HAP-1 (cell line): ENCODE measurements around the gene TJP1.
"Not testable (repeated sequence)": the region's sequence is repeated elsewhere in the genome, so short reads cannot be mapped to it uniquely, and the experiment has no call there.

Source experiments
- DNase-seq, 2 experiments: peaks; one replicate each; pipeline ENCODE4 v3.0.0-alpha.2; 2016 to 2020; ENCODE audit warnings: low spot score in 2 of 2
- H3K27me3 ChIP-seq: fragments of 250-450 bp; sonication (Bioruptor Pico); 2 replicates; pipeline ENCODE4 v1.5.1; 2020; ENCODE audit warnings: low read depth, mild to moderate bottlenecking, moderate library complexity
- H3K36me3 ChIP-seq: fragments of 250-450 bp; sonication (Bioruptor Pico); replicated peaks from 2 replicates; pipeline ENCODE4 v1.5.1; 2020; ENCODE audit warnings: mild to moderate bottlenecking
- H3K4me1 ChIP-seq: fragments of 250-450 bp; sonication (Bioruptor Pico); 2 replicates; pipeline ENCODE4 v1.5.1; 2020; ENCODE audit warnings: mild to moderate bottlenecking
- H3K4me3 ChIP-seq: fragments of 250-450 bp; sonication (Bioruptor Pico); 2 replicates; pipeline ENCODE4 v1.5.1; 2020; ENCODE audit warnings: mild to moderate bottlenecking, moderate library complexity
- H3K9me3 ChIP-seq: fragments of 250-450 bp; sonication (Bioruptor Pico); 2 replicates; pipeline ENCODE4 v1.5.1; 2020; ENCODE audit warnings: mild to moderate bottlenecking, moderate library complexity
- in situ Hi-C: fragments of 300-500 bp; cut with MboI; formaldehyde crosslinking; loops from 3 replicates; pipeline ENCODE4 v1.14.3; 2020; ENCODE audit warnings: low sequenced_read_pairs, inconsistent platforms, mixed read lengths

Gene TJP1

DNA sequence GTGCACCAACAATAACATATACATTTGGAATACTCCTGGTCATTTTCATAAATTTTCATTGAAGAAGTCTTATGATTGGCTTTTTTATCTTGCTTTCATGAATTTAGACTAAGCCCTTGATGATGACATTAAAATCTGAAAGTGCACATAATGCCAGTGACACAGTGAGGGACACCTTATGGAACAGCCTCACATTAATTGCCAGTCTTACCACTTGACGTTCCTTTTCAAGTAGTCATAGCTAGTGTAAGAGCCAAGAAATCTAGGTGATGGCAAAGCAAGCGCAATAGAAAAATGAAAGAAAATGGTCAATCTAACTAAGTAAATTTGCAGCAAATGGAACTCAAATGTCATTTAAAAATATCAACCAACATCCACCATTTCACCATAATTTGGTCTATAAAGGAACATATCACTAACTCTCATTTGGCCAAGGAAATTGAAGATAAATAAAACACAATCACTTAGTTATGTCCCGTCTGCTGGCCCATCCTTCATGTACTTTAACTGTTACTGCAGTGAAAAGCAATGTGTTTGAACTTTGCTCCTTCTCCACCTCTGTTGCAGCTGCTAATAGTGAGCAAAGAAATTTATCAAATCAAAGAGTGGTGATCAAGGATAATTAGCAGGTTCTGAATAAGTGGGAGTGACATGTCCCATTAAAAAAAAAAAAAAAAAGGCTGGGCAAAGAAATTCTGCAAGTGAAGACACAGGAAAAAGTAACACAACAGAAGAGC, 110.0 kb downstream of the TJP1 start:
- Histone ChIP-seq H3K4me1 (no peaks in the 10 kb centered on the region), H3K36me3 (peaks cover 59% of the 10 kb centered on the region), H3K27me3 (no peaks in the 10 kb centered on the region), H3K4me3 (no peak overlapping the region), H3K9me3 (no peaks in the 10 kb centered on the region)
- in situ Hi-C loops, result no loop called here
- DNase-seq, result no peak

DNA sequence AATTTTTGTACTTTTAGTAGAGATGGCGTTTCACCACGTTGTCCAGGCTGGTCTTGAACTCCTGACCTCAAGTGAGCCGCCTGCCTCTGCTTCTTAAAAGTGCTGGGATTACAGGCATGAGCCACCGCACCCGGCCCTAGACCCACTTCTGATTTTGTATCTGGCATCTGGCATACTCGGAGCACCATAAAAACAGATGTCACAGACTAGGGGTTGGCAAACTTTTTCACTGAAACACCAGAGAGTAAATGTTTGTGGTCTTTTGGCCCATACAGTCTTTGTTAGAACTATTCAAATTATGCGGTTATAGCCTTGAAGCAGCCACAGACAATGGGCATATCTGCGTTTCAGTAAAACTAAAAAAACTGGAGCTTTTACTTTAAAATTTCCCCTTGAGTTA, 110.7 kb downstream of the TJP1 start:
- in situ Hi-C loops, result no loop called here
- no peak for DNase-seq
- H3K4me3 ChIP-seq, result no peak overlapping the region
- H3K4me1 ChIP-seq, result no peaks in the 10 kb centered on the region
- no peaks in the 10 kb centered on the region for H3K9me3 ChIP-seq
- H3K36me3 ChIP-seq, result peaks cover 59% of the 10 kb centered on the region
- H3K27me3 ChIP-seq, result no peaks in the 10 kb centered on the region

DNA sequence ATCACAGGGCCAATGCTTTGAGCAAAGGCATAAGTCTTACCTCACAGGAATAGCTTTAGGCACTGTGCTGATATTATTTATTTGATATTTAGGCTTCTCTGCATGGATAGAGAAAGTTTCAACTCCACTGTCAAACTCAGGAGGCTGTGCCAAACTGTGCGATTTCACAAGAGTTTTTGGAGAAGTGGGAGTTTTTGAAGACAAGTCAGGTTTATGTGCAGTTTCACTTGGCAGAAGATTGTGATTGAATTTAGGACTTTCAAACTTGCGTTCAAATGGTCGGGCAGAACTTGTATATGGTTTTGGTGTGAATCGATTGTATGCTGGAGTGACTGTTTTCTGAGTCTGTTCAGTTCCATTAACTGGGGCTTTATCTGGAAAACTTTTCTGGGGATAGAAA, 113.7 kb downstream of the TJP1 start:
- Histone ChIP-seq H3K9me3 (no peaks in the 10 kb centered on the region), H3K27me3 (no peaks in the 10 kb centered on the region), H3K4me1 (no peaks in the 10 kb centered on the region), H3K4me3 (no peak overlapping the region), H3K36me3 (peaks cover 60% of the 10 kb centered on the region)
- in situ Hi-C loops, result no loop called here
- no peak for DNase-seq

DNA sequence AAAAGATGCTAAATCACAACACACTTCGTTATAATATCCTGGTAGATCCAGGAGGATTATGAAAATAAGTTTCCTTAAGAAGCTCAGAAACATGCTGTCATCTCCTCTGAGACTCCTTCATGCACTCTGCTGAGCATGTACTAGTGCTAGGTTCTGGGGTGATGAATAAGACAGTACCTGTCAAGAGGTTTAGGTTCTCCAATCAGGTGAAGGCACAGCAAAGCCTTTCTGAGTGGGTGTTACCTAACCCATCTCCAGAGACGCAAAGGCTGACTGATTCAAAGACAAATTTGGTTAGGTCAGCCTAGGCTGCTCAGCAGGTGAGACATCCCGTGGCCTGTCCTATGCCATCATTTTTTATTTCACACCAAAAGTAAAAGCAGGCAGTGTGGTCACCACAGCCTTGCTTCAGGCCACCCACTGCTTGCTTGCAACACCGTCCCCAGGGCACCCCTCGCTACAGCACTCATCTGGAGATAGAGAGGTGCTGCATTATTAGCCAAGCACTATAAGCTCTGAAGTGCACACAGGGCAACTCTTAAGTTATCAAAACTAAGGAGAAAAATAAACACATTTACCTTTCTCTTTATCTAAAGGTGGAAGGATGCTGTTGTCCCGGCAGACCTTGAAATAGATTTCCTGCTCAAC, 117.2 kb downstream of the TJP1 start:
- DNase-seq, result no peak
- Histone ChIP-seq H3K36me3 (peaks cover 53% of the 10 kb centered on the region), H3K4me3 (no peak overlapping the region), H3K27me3 (no peaks in the 10 kb centered on the region), H3K9me3 (no peaks in the 10 kb centered on the region), H3K4me1 (no peaks in the 10 kb centered on the region)
- in situ Hi-C loops, result no loop called here

DNA sequence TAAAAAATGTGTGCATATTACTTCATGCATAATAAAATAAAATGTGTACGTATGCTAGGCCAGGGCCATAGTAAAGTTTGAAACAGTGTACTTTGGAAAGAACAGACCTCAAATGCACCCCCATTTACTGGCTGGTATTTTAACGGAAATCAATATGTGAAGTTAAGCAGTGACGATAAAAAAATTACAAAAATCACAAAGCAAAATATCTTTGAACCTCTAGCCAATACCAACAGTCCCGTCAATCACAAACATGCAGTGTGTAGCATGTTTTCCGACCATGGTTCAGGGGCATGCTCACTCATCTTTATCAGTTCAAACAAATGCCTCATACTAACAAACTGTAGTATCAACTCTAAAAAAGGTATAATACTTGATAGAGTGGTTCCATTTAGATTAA, 121.1 kb downstream of the TJP1 start:
- DNase-seq, result no peak
- H3K4me1 ChIP-seq, result no peaks in the 10 kb centered on the region
- H3K36me3 ChIP-seq, result peaks cover 23% of the 10 kb centered on the region
- no peaks in the 10 kb centered on the region for H3K9me3 ChIP-seq
- in situ Hi-C loops, result no loop called here
- H3K27me3 ChIP-seq, result no peaks in the 10 kb centered on the region
- no peak overlapping the region for H3K4me3 ChIP-seq

DNA sequence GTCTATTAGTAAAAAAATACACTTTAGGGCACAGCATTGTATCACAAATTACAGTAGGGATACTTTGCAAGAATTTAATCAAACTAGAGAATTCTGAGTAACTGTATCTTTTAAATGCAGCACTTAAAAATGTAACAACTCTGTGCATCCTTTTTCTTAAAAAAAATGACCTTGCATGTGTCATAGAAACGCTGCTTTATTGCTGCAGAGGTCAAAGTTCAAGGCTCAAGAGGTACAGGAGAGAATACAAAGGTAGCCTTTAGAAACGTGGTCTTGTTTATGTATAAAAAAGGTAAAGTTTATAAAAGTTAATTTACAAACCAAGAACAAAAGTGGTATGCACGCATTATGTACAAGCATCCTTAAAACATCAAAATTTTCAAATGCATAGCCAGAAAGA, 122.0 kb downstream of the TJP1 start:
- in situ Hi-C loops, result no loop called here
- no peak overlapping the region for H3K4me3 ChIP-seq
- H3K9me3 ChIP-seq, result no peaks in the 10 kb centered on the region
- peaks cover 18% of the 10 kb centered on the region for H3K36me3 ChIP-seq
- no peaks in the 10 kb centered on the region for H3K4me1 ChIP-seq
- no peak for DNase-seq
- no peaks in the 10 kb centered on the region for H3K27me3 ChIP-seq

DNA sequence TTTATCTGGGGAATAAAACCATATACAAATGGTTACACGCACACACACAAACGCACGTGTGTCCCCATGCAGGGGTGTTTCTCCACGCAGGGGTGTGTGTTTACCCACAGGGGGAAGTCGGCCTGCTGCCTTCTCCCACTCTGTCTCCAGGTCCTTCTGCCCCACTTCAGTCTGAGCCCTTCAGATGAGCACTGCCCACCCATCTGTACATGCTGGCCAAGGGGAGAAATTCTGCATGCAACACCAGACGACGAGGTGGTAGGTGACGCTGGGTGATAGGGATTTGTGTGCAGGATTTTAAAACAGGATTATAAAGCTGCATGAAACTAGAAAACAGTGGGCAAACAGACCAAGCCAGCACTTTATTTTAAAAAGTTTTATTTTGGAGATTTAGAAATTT, 122.5 kb downstream of the TJP1 start:
- no peak for DNase-seq
- H3K27me3 ChIP-seq, result no peaks in the 10 kb centered on the region
- H3K4me1 ChIP-seq, result no peaks in the 10 kb centered on the region
- in situ Hi-C loops, result no loop called here
- no peaks in the 10 kb centered on the region for H3K9me3 ChIP-seq
- H3K36me3 ChIP-seq, result peaks cover 14% of the 10 kb centered on the region
- no peak overlapping the region for H3K4me3 ChIP-seq

DNA sequence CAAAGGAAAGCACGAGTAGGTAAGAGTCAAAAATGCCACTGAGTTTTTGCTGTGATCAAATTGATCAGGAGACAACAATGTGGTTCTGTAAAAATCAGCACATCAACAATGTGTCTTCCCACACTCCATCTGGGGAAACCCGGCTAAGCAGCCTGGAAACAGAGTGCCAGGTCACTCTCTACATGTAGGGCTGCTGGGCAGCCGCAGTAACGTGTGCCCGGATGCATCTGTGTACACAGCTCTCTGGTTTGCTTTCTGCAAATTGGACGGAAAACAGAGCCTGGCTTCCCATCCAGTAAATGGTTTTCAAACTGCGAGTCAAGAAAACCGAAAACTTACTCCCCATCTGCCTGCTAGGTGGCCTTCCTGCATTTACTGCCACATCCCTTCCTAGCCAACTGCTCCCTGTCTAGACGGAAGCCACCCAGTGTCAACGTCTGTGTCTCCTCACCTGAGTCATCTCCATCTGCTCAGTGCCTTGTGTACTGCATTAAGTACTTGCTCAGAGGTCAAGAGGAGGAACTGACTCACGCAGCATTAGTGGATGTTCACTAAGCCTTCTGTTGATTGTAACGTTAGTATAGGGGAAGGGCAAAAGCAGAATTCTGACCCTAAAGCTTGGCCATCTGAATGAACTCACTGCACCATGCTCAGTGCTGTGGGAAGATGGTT, 124.1 kb downstream of the TJP1 start:
- Histone ChIP-seq H3K4me1 (no peaks in the 10 kb centered on the region), H3K36me3 (peaks cover 4% of the 10 kb centered on the region)
- in situ Hi-C loops, result no loop called here

DNA sequence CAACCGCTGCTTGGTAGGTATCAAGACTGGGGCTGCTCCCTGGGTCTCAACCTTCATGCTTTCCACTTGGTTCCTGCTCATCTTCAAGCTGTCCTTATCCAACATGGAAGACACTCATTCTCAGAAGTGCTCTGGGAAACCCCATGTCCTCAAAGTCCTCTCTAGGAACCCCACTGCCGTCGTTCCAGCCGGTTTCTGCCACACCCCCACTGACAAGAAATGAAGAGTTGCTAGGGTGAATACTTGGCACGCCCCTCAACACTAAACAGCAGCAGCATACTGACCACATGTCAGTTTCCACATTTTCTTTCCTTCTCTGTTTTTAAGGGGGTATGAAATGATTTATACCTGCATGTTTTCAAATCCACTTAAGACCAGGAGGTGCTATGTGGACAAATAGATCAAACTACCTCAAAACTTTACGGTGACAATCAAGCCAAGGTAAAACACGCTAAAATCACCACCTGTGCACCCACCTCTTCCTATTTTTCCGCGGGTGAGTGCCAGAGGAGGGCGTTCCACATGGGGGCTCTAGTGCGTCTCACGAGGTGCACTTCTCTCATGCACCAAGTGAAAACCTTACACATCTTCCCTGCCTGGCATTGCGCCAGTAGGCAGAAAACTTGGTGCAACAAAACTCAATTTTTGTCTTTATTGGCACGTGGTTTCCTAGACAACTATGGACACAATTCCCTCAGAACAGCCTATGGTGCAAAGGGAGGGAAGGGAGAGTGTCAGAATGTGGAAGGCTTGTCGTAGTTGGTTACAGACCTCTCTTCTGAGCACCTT, 125.1 kb downstream of the TJP1 start:
- Histone ChIP-seq H3K36me3 (peaks cover 4% of the 10 kb centered on the region), H3K4me3 (no peak overlapping the region), H3K4me1 (no peaks in the 10 kb centered on the region), H3K27me3 (no peaks in the 10 kb centered on the region), H3K9me3 (no peaks in the 10 kb centered on the region)
- in situ Hi-C loops, result no loop called here
- DNase-seq, result no peak

More for the DNA sequence above, 124.1 kb downstream of the TJP1 start:
- no peaks in the 10 kb centered on the region for H3K27me3 ChIP-seq
- H3K4me3 ChIP-seq, result no peak overlapping the region
- no peak for DNase-seq
- no peaks in the 10 kb centered on the region for H3K9me3 ChIP-seq

DNA sequence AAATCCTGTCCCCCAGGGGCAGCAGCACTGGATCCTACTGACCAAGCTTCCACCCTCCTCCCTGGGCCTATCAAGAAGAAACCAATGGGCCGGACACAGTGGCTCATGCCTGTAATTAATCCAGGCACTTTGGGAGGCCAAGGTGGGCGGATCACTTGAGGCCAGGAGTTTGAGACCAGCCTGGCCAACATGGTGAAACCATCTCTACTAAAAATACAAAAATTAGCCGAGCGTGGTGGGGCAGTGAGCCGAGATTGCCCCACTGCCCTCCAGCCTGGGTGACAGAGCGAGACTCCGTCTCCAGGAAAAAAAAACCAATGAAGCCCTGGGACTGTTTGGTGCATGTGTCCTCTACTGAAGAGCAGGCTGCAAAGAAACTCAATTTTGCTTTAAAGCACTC, 125.8 kb downstream of the TJP1 start:
- DNase-seq, H3K27me3 ChIP-seq, H3K4me1 ChIP-seq, in situ Hi-C loops, H3K4me3 ChIP-seq, H3K36me3 ChIP-seq, H3K9me3 ChIP-seq: not testable (repeated sequence)

DNA sequence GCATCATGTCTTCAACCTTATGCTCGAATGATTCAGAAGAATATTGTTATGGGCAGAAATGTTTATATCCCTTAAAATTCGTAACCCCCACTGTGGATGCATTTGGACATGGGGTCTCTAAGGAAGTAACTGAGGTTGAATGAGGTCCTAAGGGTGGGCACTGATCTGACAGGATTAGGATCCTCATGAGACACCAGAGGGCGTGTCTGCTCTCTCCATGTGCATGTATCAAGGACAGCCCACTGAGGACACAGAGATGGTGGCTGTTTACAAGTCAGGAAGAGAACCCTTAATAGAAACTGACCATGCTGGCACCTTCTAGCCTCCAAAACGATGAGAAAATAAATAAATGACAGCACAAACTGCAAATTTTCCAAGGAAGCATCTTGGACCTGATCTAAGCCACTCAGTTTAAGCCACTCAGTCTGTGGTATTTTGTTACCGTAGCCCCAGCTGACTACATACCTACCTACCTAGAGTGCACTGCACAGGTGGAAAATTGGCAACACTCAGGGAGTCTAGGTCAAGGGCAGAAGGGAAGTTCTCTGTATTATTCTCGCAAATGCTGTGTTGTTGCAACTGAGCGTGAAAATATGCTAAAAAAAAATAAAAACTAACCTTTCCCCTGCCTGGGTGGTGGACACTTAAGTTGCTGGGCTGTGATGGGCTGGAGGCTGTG, 126.6 kb downstream of the TJP1 start:
- no peaks in the 10 kb centered on the region for H3K4me1 ChIP-seq
- peak; percentile 46 to 59 for DNase-seq
- H3K36me3 ChIP-seq, result no peaks in the 10 kb centered on the region; the same call in 1 of the 2 replicates
- no peak overlapping the region for H3K4me3 ChIP-seq
- in situ Hi-C loops, result no loop called here
- no peaks in the 10 kb centered on the region for H3K27me3 ChIP-seq
- no peaks in the 10 kb centered on the region for H3K9me3 ChIP-seq

DNA sequence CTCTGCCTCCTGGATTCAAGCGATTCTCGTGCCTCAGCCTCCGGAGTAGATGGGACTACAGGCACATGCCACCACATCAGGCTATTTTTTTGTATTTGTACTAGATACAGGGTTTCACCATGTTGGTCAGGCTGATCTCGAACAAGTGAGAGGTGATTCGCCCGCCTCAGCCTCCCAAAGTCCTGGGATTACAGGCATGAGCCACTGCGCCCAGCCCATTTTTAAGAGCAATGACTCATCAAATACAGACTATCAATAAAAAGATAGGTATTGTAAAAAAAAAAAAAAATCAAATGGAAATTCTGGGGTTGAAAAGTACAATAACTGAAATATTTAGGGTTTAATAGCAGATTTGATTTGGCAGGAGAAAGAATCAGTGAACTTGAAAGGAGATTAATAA, 129.0 kb downstream of the TJP1 start:
- Histone ChIP-seq H3K4me3 (no peak overlapping the region), H3K4me1 (no peaks in the 10 kb centered on the region), H3K9me3 (no peaks in the 10 kb centered on the region), H3K36me3 (no peaks in the 10 kb centered on the region), H3K27me3 (no peaks in the 10 kb centered on the region)
- in situ Hi-C loops, result no loop called here
- DNase-seq, result no peak

DNA sequence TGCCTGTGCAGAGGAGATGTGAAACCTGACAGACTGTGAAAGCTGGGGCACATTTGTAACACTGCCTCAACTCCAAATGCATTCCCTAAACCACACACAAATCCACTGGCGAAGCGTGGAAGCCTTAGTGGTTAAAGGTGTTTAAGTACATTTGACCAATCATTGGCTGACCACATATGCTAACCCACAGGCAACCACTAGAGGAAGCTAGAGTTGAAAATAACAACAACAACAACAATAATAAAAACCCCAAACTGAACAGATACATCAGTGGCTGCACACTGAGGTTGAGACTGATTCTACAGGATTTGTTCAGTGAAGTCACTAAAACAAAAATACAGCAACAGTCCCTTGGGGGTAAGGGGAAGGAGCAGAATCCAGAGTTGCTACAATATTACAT, 129.7 kb downstream of the TJP1 start:
- DNase-seq, result no peak
- Histone ChIP-seq H3K27me3 (no peaks in the 10 kb centered on the region), H3K9me3 (no peaks in the 10 kb centered on the region), H3K36me3 (no peaks in the 10 kb centered on the region), H3K4me1 (no peaks in the 10 kb centered on the region), H3K4me3 (no peak overlapping the region)
- in situ Hi-C loops, result no loop called here
